HepG2 (cell line): ENCODE measurements around the gene GJD3. TPM values are rescaled to one million over a fixed set of nuclear protein-coding genes. Genes with fewer than 3 reads are reported as not detected.

ENCODE experiments used
- ATF6 ChIP-seq: sonication (generic); formaldehyde crosslinking; conservative IDR thresholded peaks from 2 replicates; pipeline ENCODE4 v1.4.0; 2020; ENCODE audit warnings: missing genetic modification reagents
- BCL6 ChIP-seq: IDR thresholded peaks from 2 replicates; pipeline ENCODE4 v1.6.1; 2016; ENCODE audit warnings: missing genetic modification reagents, missing compliant biosample characterization
- DMTF1 ChIP-seq: sonication (generic); formaldehyde crosslinking; IDR thresholded peaks from 2 replicates; pipeline ENCODE4 v1.4.0; 2020; ENCODE audit warnings: mild to moderate bottlenecking, missing genetic modification reagents
- E2F1 ChIP-seq: sonication (generic); formaldehyde crosslinking; IDR thresholded peaks from 2 replicates; pipeline ENCODE4 v1.5.0; 2020; ENCODE audit warnings: missing genetic modification reagents
- GFI1 ChIP-seq: sonication (generic); formaldehyde crosslinking; IDR thresholded peaks from 2 replicates; pipeline ENCODE4 v1.5.0; 2020; ENCODE audit warnings: missing genetic modification reagents, mild to moderate bottlenecking, borderline replicate concordance
- HINFP ChIP-seq: sonication (generic); formaldehyde crosslinking; IDR thresholded peaks from 2 replicates; pipeline ENCODE4 v1.4.0; 2020; ENCODE audit warnings: low read depth, mild to moderate bottlenecking, missing genetic modification reagents
- NCOA5 ChIP-seq: sonication (generic); formaldehyde crosslinking; IDR thresholded peaks from 2 replicates; pipeline ENCODE4 v1.4.0; 2020; ENCODE audit warnings: missing genetic modification reagents
- PAWR ChIP-seq: sonication (generic); formaldehyde crosslinking; IDR thresholded peaks from 2 replicates; pipeline ENCODE4 v1.4.0; 2020; ENCODE audit warnings: missing genetic modification reagents, mild to moderate bottlenecking, borderline replicate concordance
- PLRG1 ChIP-seq: fragments of 450-650 bp; conservative IDR thresholded peaks from 2 replicates; pipeline ENCODE4 v1.6.1; 2016
- RBAK ChIP-seq: sonication (generic); formaldehyde crosslinking; IDR thresholded peaks from 2 replicates; pipeline ENCODE4 v1.5.1; 2020; ENCODE audit warnings: mild to moderate bottlenecking, missing genetic modification reagents
- TMF1 ChIP-seq: sonication (generic); formaldehyde crosslinking; IDR thresholded peaks from 2 replicates; pipeline ENCODE4 v1.8.1; 2022; ENCODE audit warnings: low read depth, missing genetic modification reagents
- TRAFD1 ChIP-seq: sonication (generic); formaldehyde crosslinking; IDR thresholded peaks from 2 replicates; pipeline ENCODE4 v1.5.1; 2020; ENCODE audit warnings: missing genetic modification reagents, mild to moderate bottlenecking, borderline replicate concordance
- TSC22D2 ChIP-seq: sonication (generic); formaldehyde crosslinking; IDR thresholded peaks from 2 replicates; pipeline ENCODE4 v1.5.1; 2020; ENCODE audit warnings: missing genetic modification reagents, mild to moderate bottlenecking, borderline replicate concordance
- ZFP62 ChIP-seq: sonication (generic); formaldehyde crosslinking; IDR thresholded peaks from 2 replicates; pipeline ENCODE4 v1.4.0; 2020; ENCODE audit warnings: missing genetic modification reagents
- ZMYM2 ChIP-seq: sonication (generic); formaldehyde crosslinking; IDR thresholded peaks from 2 replicates; pipeline ENCODE4 v1.8.0; 2022; ENCODE audit warnings: mild to moderate bottlenecking, missing genetic modification reagents
- ZNF235 ChIP-seq: sonication (generic); formaldehyde crosslinking; IDR thresholded peaks from 2 replicates; pipeline ENCODE4 v1.8.1; 2023; ENCODE audit warnings: mild to moderate bottlenecking, missing genetic modification reagents, borderline replicate concordance
- ZNF580 ChIP-seq: IDR thresholded peaks from 2 replicates; pipeline ENCODE4 v1.6.1; 2016; ENCODE audit warnings: low read depth, borderline replicate concordance
- ZNF781 ChIP-seq: sonication (generic); formaldehyde crosslinking; IDR thresholded peaks from 2 replicates; pipeline ENCODE4 v1.5.1; 2020; ENCODE audit warnings: borderline replicate concordance, mild to moderate bottlenecking, missing genetic modification reagents; ENCODE audit errors: not compliant biosample characterization
- polyA plus RNA-seq, 8 experiments: library from polyadenylated mRNA; depleted of rRNA in 3 of 8; stranded (reverse) in 7 of 8; unstranded in 1 of 8; fragments of >200 nt; fragmentation: Illumina TruSeq in 4 of 8; extraction: Trizol in 4 of 8; gene quantifications; 2 replicates each; pipeline versions ENCODE4 v1.2.1 to v1.2.3, GENCODE V29; 2011 to 2016; ENCODE audit warnings: low read depth in 4 of 8, missing spikeins in 1 of 8, mixed read lengths in 1 of 8; ENCODE audit not compliant: insufficient read depth in 1 of 8
- total RNA-seq, 5 experiments: library from RNA; depleted of rRNA; stranded (reverse); fragments of >200 nt; fragmentation: Illumina TruSeq; extraction: Trizol; gene quantifications; 2 replicates each; pipeline ENCODE4 v1.2.3, GENCODE V29; 2016; ENCODE audit warnings: low read depth in 1 of 5

Gene GJD3
- total and polyA plus RNA-seq, 2 of the 13 experiments (the other 11 are each of a cell fraction or from before 2014, with no cell fraction given), result not detected

- TF ChIP-seq HINFP (CRISPR knock-in tag), result peak; percentile 75
- TF ChIP-seq TSC22D2 (CRISPR knock-in tag), result no peak
- peak; percentile 79 for TF ChIP-seq GFI1 (CRISPR knock-in tag)
- TF ChIP-seq TMF1, result no peak
- TF ChIP-seq RBAK (CRISPR knock-in tag), result no peak
- 0 out of 2 replicates have a peak, but pooled peaks have one; percentile 85 for TF ChIP-seq ATF6 (CRISPR knock-in tag)
- TF ChIP-seq ZNF781 (CRISPR knock-in tag), result peak; percentile 87
- no peak for TF ChIP-seq PLRG1
- TF ChIP-seq ZNF235, result 0 out of 2 replicates have a peak, but pooled peaks have one; percentile 74
- TF ChIP-seq E2F1 (CRISPR knock-in tag), result no peak
- no peak for TF ChIP-seq ZFP62
- peak; percentile 69 for TF ChIP-seq BCL6 (CRISPR knock-in tag)
- no peak for TF ChIP-seq TRAFD1 (CRISPR knock-in tag)
- TF ChIP-seq ZMYM2, result peak; percentile 34; the same call in 1 of the 2 replicates
- peak; percentile 77; the same call in 1 of the 2 replicates for TF ChIP-seq ZNF580 (CRISPR knock-in tag)
- no peak for TF ChIP-seq NCOA5
- TF ChIP-seq PAWR (CRISPR knock-in tag), result no peak
- no peak for TF ChIP-seq DMTF1 (CRISPR knock-in tag)
These were observed 46.4 kb downstream of the GJD3 start (continued) for GRCh38 chr17:40317880-40318829.
